Measurements from ENCODE around the gene PSME3IP1. TPM values are rescaled to one million over a fixed set of nuclear protein-coding genes. Genes with fewer than 3 reads are reported as not detected.

The PSME3IP1 gene
- total and polyA plus RNA-seq, 2 experiments from 2014 or later, result 78.0 to 105 TPM

DNA sequence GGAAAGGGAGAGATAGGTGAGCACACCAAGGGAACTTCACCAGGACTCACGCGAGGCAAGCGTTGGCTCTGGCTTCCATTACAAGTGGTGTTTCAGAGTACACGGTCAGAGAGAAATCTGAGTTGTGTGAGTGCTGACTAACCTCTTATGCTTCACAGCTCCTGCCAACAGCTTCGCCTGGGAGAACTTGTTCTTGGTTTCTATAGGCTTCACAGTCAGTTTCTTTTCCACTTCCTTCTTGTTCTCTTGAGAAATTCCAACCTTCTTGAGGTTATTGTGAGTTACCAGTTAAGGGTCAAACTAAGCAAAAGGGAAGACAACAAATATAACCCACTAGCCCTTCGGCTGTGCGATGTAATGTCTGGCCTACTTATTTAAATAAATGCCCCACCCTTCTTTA, 18.9 kb downstream of the PSME3IP1 start:
- H3K27ac Mint-ChIP-seq, result no peak overlapping the region; the same call in 1 of the 2 replicates
- H3K27ac ChIP-seq (ENCODE audit: low read depth), result no peak overlapping the region
- peaks cover 64% of the 10 kb centered on the region; the same call in 1 of the 2 replicates for H3K36me3 ChIP-seq (ENCODE audit: insufficient read depth)

GRCh38 chr16:57166451-57166850, 19.4 kb downstream of the PSME3IP1 start:
- DNase-seq (ENCODE audit: low spot score) (no peak), ATAC-seq (no peak)
- Histone ChIP-seq H3K27me3 (ENCODE audit: insufficient read depth) (no peaks in the 10 kb centered on the region), H3K27ac (ENCODE audit: low read depth) (no peak overlapping the region), H3K36me3 (ENCODE audit: insufficient read depth) (peaks cover 59% of the 10 kb centered on the region; the same call in 1 of the 2 replicates), H3K79me2 (replicated peaks; ENCODE audit: insufficient read depth) (no peaks in the 10 kb centered on the region), H3K4me2 (no peak overlapping the region), H3K4me1 (ENCODE audit: insufficient read depth) (no peaks in the 10 kb centered on the region), H4K20me1 (replicated peaks; ENCODE audit: insufficient read depth) (no peaks in the 10 kb centered on the region), H3K4me3 (no peak overlapping the region), H3F3A (replicated peaks; ENCODE audit: low read depth) (no peaks in the 10 kb centered on the region), H3K9me2 (ENCODE audit: insufficient read depth) (no peaks in the 10 kb centered on the region), H2AFZ (no peak overlapping the region)
- H3K36me3 Mint-ChIP-seq (ENCODE audit: low read depth), result peaks cover 68% of the 10 kb centered on the region
- no peak overlapping the region for H3K4me3 Mint-ChIP-seq
- H3K27ac Mint-ChIP-seq, result no peak overlapping the region
- no peaks in the 10 kb centered on the region for H3K9me3 Mint-ChIP-seq
- H3K4me1 Mint-ChIP-seq, result peaks cover 3% of the 10 kb centered on the region; the same call in 1 of the 3 replicates
- TF ChIP-seq POLR2AphosphoS5 (IDR thresholded peaks at IDR 0.05; ENCODE audit: low read depth) (no peak), EZH2phosphoT487 (IDR thresholded peaks at IDR 0.05; ENCODE audit: unreplicated experiment) (no peak), ETS1 (IDR thresholded peaks at IDR 0.05) (no peak), ZNF114 (CRISPR knock-in tag; IDR thresholded peaks at IDR 0.05) (no peak), EZH2 (IDR thresholded peaks at IDR 0.05; ENCODE audit: low read depth, unreplicated experiment) (no peak)
- TF ChIP-seq, protein P1, sequence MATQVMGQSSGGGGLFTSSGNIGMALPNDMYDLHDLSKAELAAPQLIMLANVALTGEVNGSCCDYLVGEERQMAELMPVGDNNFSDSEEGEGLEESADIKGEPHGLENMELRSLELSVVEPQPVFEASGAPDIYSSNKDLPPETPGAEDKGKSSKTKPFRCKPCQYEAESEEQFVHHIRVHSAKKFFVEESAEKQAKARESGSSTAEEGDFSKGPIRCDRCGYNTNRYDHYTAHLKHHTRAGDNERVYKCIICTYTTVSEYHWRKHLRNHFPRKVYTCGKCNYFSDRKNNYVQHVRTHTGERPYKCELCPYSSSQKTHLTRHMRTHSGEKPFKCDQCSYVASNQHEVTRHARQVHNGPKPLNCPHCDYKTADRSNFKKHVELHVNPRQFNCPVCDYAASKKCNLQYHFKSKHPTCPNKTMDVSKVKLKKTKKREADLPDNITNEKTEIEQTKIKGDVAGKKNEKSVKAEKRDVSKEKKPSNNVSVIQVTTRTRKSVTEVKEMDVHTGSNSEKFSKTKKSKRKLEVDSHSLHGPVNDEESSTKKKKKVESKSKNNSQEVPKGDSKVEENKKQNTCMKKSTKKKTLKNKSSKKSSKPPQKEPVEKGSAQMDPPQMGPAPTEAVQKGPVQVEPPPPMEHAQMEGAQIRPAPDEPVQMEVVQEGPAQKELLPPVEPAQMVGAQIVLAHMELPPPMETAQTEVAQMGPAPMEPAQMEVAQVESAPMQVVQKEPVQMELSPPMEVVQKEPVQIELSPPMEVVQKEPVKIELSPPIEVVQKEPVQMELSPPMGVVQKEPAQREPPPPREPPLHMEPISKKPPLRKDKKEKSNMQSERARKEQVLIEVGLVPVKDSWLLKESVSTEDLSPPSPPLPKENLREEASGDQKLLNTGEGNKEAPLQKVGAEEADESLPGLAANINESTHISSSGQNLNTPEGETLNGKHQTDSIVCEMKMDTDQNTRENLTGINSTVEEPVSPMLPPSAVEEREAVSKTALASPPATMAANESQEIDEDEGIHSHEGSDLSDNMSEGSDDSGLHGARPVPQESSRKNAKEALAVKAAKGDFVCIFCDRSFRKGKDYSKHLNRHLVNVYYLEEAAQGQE (IDR thresholded peaks at IDR 0.05; ENCODE audit: unreplicated experiment), result no peak
- no peaks in the 10 kb centered on the region for H3K27me3 Mint-ChIP-seq (ENCODE audit: insufficient read depth, low read depth, poor library complexity)

More for the DNA sequence above, 18.9 kb downstream of the PSME3IP1 start:
- no peaks in the 10 kb centered on the region for H4K20me1 ChIP-seq (replicated peaks; ENCODE audit: insufficient read depth)
- Mint-ChIP-seq H3K9me3 (no peaks in the 10 kb centered on the region), H3K4me1 (peaks cover 3% of the 10 kb centered on the region; the same call in 1 of the 3 replicates), H3K36me3 (ENCODE audit: low read depth) (peaks cover 70% of the 10 kb centered on the region), H3K4me3 (no peak overlapping the region), H3K27me3 (ENCODE audit: insufficient read depth, low read depth, poor library complexity) (no peaks in the 10 kb centered on the region)
- no peak overlapping the region for H3K4me2 ChIP-seq
- no peak overlapping the region for H2AFZ ChIP-seq
- H3F3A ChIP-seq (replicated peaks; ENCODE audit: low read depth), result no peaks in the 10 kb centered on the region
- no peak for TF ChIP-seq ETS1 (IDR thresholded peaks at IDR 0.05)
- no peak for TF ChIP-seq POLR2AphosphoS5 (IDR thresholded peaks at IDR 0.05; ENCODE audit: low read depth)
- no peak for TF ChIP-seq ZNF331 (CRISPR knock-in tag; IDR thresholded peaks at IDR 0.05; ENCODE audit: low read depth)
- H3K27me3 ChIP-seq (ENCODE audit: insufficient read depth), result no peaks in the 10 kb centered on the region
- no peak for ATAC-seq
- no peaks in the 10 kb centered on the region for H3K4me1 ChIP-seq (ENCODE audit: insufficient read depth)
- no peak overlapping the region for H3K4me3 ChIP-seq
- DNase-seq (ENCODE audit: low spot score), result no peak
- no peaks in the 10 kb centered on the region for H3K79me2 ChIP-seq (replicated peaks; ENCODE audit: insufficient read depth)
- no peaks in the 10 kb centered on the region for H3K9me2 ChIP-seq (ENCODE audit: insufficient read depth)

Measured in GM23338 (cell line).